ENCODE results near the gene CUX1.

Gene CUX1

DNA sequence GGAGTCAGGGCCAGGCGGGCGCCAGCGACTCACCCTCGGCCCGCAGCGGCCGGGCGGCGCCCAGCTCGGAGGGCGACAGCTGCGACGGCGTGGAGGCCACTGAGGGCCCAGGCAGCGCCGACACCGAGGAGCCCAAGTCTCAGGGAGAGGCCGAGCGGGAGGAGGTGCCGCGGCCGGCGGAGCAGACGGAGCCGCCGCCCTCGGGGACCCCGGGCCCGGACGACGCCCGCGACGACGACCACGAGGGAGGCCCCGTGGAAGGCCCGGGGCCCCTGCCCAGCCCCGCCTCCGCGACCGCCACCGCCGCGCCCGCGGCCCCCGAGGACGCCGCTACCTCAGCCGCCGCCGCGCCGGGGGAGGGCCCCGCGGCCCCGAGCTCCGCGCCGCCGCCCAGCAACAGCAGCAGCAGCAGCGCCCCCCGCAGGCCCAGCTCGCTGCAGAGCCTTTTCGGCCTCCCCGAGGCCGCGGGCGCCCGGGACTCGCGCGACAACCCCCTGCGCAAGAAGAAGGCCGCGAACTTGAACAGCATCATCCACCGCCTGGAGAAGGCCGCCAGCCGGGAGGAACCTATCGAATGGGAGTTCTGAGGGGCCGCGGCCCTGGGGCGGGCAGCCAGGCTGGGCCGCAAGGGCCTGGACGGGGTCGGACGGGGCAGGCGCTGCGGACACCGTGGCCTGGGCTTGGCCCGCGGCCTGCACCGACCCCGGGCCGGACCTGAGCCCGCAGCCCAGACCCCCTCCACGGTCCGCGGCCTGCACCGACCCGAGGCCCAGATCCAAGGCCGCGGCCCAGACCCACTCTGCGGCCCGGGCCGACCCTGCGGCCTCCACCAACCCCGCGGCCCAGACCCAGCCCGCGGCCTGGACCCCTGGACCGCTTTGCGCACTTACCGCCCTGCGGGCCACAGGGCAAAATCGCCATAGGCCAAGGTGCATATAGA is 431.3 kb downstream of the CUX1 start:
- DNase-seq (ENCODE audit: low read depth), result no peak

DNA sequence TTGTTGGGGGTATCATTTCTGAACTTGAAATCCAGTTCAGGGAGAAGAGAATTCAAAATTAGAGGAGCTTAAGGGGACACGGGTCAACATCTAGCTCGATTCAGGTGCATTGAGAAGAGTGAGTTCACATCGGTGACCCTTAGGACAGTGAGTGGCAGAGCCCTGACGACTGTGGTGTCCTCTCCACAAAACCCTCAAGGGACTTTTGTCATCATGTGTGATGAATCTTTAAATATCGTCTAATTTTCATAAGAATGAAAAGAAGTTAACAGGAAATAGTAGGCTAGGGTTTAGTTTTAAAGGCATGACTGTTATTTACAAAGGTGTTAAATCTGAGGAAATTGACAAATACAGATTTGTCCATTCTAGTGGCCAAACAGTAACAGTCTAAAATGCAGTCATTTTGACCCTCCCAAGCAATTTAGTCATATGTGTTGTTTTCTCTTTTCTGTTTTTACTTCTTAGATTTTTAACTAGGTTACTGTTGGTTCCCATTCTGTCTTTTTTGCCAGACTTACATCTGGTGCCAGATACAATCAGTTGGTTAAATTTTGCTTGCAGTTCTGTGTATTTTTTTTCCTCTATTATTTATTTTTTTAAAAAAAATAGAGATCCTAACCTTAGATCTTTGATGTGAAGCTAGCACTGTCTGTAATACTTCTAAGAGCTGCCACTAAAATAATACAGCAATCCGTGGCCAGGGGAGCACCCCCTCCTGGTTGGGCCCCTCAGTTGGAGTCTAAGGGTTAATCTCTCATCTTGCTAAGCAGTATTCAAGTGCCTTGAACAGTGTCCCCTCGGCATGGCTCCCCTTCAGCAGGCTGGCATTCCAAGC is 434.3 kb downstream of the CUX1 start:
- DNase-seq (ENCODE audit: low read depth), result no peak

GRCh38 chr7:102252366-102252982 is 435.0 kb downstream of the CUX1 start:
- DNase-seq (ENCODE audit: low read depth), result no peak

DNA sequence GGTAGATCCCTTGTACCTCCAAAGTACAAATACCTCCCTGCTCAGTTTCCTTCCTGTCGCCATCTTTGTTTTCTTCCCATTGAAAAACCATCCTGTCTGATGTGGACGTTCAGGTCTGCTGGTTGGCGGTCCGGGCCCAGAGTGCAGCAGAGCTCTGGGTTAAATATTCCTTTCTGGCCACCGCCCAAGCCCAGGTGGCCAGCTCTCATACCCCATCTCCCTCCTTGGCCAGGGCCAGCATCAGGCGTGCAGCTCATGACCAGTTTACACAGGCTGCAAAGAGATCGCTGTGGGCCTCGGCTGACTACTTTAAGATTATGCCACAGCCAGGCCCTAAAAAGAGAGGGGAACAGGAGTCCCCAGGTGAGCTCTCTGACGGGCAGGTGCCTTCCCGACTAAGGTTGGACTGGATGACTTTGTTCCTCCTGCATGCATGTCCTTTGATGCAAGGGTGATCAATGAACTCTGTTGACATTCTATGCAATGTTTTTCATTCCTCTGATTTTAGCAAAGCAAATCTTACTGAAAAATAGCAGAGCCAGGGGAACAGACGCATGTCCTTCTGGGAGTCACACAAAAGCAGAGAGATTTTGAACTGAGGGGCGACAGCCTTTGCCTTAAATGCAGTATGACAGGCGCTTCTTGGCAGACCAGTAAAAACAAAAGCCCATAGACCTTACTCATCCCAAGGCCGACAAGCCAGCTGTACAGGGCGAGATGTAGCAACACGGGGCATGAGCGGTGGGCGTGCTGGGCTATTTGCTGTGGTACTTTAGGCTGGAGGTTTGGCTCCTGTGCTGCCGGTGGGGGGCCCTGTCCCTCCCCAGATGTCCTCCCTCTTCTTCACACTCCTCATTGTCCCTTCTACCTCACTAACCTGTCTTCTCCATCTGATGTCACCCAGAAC is 435.9 kb downstream of the CUX1 start:
- no peak for DNase-seq (ENCODE audit: low read depth)

DNA sequence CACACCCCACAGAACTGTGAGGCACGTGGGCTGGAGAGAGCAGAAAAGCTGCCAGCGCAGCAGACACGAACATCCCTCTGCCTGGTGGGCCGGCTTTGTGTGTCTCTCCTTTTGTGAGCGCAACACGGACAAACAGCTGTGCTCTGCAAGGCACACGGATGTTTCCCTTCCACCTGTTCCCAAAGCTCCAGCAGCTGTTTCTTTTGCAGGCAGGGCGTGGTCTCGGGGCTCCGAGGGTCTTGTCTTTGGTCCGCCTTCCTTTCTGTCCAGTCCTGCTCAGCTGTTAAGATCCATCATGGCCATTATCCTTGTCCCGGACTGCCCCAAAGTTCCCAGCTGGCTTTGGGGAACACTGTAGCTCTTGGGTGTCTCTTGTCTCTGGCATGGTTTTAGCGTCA is 436.5 kb downstream of the CUX1 start:
- DNase-seq (ENCODE audit: low read depth), result no peak

DNA sequence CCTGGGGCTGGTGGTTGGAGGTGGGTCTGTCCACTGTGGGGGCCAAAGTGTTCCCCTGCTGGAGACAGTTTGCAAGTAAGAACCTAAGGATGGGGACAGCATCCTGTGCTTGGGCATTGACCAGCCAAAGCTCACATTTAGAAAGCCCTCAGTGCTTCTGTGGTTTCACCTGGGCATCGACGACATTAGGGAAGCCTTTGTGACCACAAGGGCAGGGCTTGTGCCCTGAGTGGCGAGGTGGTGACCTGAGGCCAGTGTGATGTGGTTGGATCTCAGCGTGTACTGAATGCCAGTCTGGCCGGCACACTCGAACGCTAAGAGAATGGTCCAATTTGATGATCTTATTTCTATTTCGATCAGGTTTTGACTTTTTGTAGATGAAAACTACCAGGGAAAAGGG is 437.1 kb downstream of the CUX1 start:
- no peak for DNase-seq (ENCODE audit: low read depth)

DNA sequence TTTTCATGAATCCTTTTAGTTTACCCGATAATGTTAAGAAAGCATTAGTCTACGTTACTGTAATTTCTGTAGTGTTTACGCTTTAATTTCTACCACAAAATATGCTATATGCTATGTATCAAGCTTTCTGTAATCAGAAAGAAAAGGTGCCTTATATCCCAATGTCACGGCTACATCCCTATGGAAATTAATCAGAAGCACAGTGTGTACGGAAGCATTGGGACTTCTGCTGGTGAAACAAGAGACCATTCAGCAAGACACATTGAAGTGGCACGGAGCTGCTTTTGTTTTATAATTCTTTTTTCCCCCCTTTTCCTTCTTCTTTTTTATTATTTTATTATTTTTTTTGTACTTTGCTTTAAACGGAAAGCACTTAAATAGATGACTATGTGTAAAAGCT is 438.1 kb downstream of the CUX1 start:
- DNase-seq (ENCODE audit: low read depth), result no peak

DNA sequence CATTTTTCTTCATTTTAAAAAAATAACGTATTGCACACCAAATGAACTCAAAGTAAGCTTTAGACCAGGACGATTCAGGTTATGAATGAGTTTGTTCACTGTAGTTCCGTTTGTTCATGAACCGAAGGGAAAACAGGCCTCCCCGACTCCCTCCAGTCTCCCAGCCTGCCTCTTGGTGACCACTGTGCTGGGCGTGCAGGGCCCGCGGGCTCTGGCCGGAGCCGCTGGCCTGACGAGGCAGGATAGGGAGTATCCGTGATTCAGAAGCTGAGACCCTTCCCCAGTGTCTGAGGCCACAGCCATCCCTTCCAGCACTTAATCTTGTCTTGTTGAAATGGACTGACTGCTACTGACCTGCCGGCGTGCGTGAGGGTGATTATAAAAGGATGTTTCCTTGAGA is 438.5 kb downstream of the CUX1 start:
- DNase-seq (ENCODE audit: low read depth), result no peak

- DNase-seq (ENCODE audit: low read depth), result no peak
Observed at GRCh38 chr7:102258073-102258748, 440.8 kb downstream of the CUX1 start.

GRCh38 chr7:102258749-102259107 is 441.3 kb downstream of the CUX1 start:
- DNase-seq (ENCODE audit: low read depth), result no peak

DNA sequence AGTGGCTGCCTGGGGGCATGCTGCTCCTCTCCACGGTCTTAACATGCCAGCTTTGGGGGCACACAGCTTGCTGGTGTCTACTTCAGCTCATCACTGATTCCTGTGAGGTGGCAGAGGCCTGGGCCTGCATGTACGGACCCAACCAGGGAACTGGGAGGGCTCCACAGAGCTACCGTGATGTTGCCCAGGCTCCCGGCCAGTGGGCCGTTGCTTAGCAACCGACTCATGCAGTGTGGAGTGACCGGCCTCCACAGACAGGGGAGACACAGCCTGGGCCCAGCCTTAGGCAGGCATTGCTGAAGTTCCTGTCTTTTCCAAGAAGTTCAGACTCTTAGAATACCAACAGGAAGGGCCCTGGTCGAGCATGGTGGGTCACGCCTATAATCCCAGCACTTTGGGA is 443.4 kb downstream of the CUX1 start:
- no peak for DNase-seq (ENCODE audit: low read depth)

- no peak for DNase-seq (ENCODE audit: low read depth)
Observed at GRCh38 chr7:102261451-102261850, 444.0 kb downstream of the CUX1 start.

DNA sequence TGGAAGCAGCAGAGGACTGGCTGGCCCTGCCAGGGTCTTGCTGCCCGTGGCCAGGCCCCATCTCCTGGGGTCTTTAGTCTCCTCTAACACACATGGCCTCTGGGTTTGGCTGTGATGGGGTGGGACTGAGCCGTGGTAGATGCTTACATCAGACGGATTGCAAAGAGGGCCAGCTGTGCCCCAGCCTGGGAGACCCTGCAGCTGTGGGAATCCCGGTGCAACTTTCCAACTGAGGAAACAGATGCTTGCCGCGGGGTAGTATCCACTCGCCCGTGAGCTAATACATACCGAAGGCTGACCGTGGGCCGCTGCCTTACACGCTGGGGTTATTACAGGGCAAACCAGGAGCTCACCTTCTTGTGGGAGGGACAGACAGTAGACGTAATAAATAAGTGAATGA is 445.1 kb downstream of the CUX1 start:
- no peak for DNase-seq (ENCODE audit: low read depth)

GRCh38 chr7:102264367-102264891 is 447.0 kb downstream of the CUX1 start:
- no peak for DNase-seq (ENCODE audit: low read depth)

GRCh38 chr7:102266541-102266940 is 449.1 kb downstream of the CUX1 start:
- no peak for DNase-seq (ENCODE audit: low read depth)

DNA sequence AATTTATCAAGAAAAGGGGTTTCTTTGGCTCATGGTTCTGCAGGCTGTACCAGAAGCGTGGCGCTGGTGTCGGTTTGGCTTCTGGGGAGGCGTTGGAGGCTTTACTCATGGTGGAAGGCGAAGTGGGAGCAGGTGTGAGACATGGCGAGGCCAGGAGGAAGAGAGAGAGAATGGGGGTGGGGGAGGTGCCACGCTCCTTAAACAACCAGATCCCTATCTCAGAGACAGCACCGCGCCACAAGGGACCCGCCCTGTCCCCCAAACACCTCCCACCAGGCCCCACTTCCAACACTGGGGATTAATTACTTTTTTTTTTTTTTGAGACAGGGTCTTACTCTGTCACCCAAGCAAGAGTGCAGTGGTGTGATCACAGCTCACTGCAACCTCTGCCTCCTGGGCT is 451.2 kb downstream of the CUX1 start:
- no peak for DNase-seq (ENCODE audit: low read depth)

DNA sequence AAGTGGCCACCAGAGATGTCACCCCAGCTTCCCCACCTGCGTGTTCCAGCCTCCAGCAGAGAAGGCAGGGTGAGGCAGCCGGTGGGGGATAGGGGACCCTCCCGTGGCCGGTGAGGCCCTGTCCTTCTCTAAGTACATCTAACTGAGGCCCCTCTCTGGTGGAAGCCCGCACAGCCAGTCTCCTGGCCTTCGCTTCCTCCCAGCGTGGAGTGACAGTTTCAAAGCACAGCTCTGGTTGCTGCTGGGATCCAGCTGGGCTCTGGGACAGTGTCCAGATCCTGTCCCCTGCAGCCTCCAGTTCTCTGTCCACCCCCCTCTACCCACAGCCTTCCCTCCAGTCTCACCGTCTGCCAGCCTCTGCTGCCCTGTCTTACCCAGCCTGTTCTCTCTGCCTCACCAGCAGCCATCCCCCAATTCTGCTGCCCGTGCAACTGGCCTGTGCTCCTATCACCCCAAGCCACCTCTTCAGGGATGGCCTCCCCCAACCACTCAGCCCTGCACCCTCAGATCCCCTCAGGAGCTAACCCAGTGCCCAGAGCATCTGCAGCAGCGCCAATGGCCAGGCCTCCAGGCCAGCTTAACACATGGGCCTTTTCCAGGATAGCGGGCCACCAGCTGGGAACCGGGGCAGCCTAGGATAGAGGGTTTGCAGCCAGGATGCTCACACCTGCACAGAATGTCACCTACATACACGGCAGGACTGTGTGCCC is 452.9 kb downstream of the CUX1 start:
- no peak for DNase-seq (ENCODE audit: low read depth)

DNA sequence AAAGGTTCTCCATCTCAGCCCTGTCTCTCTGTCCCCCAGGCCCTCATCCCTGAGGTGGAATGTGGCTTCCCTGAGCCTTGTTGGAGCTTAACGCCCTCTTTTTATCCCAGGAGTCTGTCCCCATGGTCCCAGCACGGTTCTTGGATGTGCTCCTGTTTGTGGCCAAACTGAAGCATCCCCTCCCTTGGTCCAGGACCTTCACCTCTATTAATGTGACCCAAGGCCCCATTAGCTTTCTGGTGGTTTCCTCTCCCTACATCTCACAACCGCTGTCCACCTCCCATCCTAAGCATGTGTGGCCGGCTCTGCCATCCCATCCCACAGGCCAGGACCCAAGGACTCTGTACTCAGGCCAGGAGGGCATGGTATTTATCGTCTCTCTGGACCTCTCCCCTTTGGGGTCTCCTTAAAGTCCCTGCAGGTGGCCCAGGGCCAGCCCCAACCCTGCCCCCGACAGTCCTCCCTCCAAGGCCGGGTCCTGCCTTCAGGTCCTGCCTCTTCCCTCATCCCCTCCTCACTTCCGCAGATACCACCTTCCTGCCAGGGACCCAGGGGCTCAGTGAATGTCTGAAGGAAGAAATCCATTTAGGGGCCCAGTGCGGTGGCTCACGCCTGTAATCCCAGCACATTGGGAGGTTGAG is 453.9 kb downstream of the CUX1 start:
- no peak for DNase-seq (ENCODE audit: low read depth)

DNA sequence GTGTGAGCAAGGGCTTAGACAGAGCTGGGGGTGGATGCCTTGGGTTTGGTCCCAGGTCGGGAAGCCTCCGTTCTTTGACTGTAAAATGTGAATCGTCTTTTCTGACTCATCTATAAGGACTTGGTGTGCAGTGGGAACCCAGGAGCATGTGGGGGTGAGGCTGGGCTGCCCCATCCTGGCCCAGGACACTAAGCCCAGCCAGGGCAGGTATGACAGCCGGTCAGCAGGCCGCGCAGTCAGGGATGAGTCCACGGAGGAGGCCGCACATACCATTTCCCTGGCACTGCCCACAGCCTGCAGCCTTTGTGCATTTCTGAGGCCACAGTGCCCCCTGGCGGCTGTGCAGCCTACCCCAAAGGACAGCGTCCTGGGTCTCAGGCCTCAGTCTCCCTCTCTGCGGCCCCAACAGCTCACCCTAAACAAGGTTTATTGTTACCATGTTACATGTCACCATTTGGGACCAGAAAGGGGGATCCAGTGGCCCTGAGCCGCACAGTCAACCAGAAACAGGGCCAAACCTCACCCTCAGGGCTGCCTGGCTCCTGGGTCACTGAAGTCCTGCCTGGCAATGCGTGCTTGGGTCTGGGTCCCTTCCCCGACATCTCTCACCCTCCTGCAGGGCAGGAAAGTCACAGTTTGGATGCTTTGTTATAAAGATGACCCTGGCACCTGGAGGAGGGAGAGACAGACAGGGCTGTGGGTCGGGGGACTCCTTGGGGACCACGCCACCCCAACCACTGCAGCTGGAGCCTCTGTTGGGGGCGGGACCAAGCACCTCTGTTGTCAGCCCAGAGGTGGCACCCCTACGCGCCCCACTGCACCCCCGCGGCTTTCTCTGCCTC is 454.9 kb downstream of the CUX1 start:
- peak; percentile 56 for DNase-seq (ENCODE audit: low read depth)
